Spinal cord (tissue), 10 donors: ENCODE data around the gene KRT5. TPM values are rescaled to one million over a fixed set of nuclear protein-coding genes. Genes with fewer than 3 reads are reported as not detected.

Experiments
- DNase-seq, 6 donors: peaks; one replicate each; pipeline versions ENCODE4 v3.0.0 to v3.0.0-alpha.2; 2013 to 2015; ENCODE audit warnings: low spot score in 6 of 6, low read depth in 4 of 6
- H3K27ac ChIP-seq: one replicate; pipeline ENCODE4 v1.5.1; 2013; ENCODE audit warnings: low read depth, low read length, control low read depth
- H3K27me3 ChIP-seq: one replicate; pipeline ENCODE4 v1.6.1; 2013; ENCODE audit warnings: low read length; ENCODE audit not compliant: control insufficient read depth, insufficient read depth
- H3K36me3 ChIP-seq: one replicate; pipeline ENCODE4 v1.6.1; 2013; ENCODE audit warnings: low read length; ENCODE audit not compliant: control insufficient read depth, insufficient read depth
- H3K4me1 ChIP-seq: one replicate; pipeline ENCODE4 v1.6.1; 2013; ENCODE audit warnings: low read length; ENCODE audit not compliant: control insufficient read depth, insufficient read depth
- H3K4me3 ChIP-seq: one replicate; pipeline ENCODE4 v1.5.1; 2013; ENCODE audit warnings: low read depth, low read length, control low read depth
- H3K9me3 ChIP-seq: one replicate; pipeline ENCODE4 v1.6.1; 2013; ENCODE audit warnings: low read length; ENCODE audit not compliant: control insufficient read depth, insufficient read depth
- WGBS: methylation state at CpG from one replicate; pipeline ENCODE4 v1.1.5; 2013; ENCODE audit warnings: missing lambda C conversion rate; ENCODE audit not compliant: insufficient coverage; 5-methylcytosine and 5-hydroxymethylcytosine counted together
- polyA plus RNA-seq, 2 donors: library from polyadenylated mRNA; unstranded; fragments of 120-200 nt; gene quantifications; one replicate each; pipeline ENCODE4 v1.2.1, GENCODE V29; 2013; ENCODE audit not compliant: insufficient read length in 2 of 2
- total RNA-seq, 2 donors: library from RNA; depleted of rRNA in 1 of 2; stranded (reverse); fragments of 120-200 nt in 1 of 2; fragments of >200 nt in 1 of 2; gene quantifications; one replicate each; pipeline versions ENCODE4 v1.2.3 to v1.2.4, GENCODE V29; 2013 to 2014
- donor health status: healthy.

KRT5 gene
- total and polyA plus RNA-seq, 4 donors: 0.27 to 0.99 (median 0.68) TPM; not detected in 1

DNA sequence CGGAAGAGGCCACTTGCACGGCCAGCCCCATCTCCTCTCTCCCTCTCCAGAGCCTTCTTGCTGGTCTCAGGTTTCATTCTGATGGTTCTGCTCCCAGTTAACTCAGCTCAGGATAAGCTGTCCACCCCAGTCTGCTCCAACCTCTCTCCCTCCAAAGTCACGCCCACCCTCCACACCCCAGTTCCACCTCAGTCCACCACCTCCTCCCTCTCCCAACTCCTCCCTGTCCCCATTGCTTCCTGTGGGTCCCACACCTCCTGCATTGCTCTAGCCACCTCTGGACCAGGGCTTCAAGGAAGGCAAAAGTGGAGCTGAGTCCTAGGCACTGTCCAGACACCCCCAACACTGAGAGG lies 19.6 kb upstream of the KRT5 start:
- WGBS: 83% methylated on average over 3 of the region's 3 CpGs
- DNase-seq: no peak

DNA sequence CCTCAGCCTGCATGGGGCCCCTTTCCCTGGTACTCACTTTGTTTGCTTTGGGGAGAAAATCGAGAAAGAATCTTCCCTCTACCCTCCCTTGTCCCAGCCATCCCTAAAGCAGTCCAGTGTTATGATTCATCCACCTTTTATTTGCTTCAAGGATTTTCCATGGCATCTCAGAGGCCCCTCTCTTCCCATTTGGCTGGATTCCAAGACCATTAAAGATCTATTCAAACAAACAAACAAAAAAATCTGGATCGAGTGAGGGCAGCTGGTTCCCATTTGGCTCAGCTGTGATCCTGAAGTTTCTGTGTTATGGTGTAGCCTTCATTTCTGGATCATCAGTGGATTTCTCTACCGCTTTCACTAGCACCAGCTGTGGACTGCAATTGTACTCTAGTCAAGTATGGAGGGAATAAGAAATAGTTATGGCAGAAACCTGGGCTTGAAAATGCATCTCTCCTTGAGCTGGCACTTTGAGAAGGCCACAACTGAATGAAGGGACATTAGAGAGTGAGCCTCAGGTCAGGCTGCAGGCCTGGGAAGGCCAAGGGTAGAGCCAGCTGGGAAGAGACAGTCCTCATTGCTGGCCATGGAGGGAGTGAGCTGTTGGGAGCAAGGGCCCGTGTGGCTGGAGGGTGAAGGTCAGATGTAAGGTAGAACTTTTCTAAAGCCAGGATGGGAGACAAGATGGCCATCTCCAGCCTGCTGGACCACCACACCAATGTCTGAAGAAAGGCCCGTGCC lies 19.1 kb upstream of the KRT5 start:
- Histone ChIP-seq H3K36me3 (no peaks in the 10 kb centered on the region), H3K27me3 (no peaks in the 10 kb centered on the region), H3K4me3 (no peak overlapping the region), H3K4me1 (peaks cover 22% of the 10 kb centered on the region), H3K9me3 (no peaks in the 10 kb centered on the region), H3K27ac (no peak overlapping the region)
- WGBS: 45% methylated on average over 2 of the region's 5 CpGs
- peak in 3 of 6 donors; percentile 10 to 82 (median 55) for DNase-seq

More for the DNA sequence above, 19.6 kb upstream of the KRT5 start:
- no peaks in the 10 kb centered on the region for H3K9me3 ChIP-seq
- H3K27me3 ChIP-seq: no peaks in the 10 kb centered on the region
- H3K4me3 ChIP-seq: no peak overlapping the region
- H3K27ac ChIP-seq: no peak overlapping the region
- H3K36me3 ChIP-seq: no peaks in the 10 kb centered on the region
- H3K4me1 ChIP-seq: peaks cover 28% of the 10 kb centered on the region

- no peak for DNase-seq
- H3K36me3 ChIP-seq: no peaks in the 10 kb centered on the region
- H3K9me3 ChIP-seq: no peaks in the 10 kb centered on the region
- WGBS: 79% methylated on average over 3 of the region's 3 CpGs
- no peak overlapping the region for H3K4me3 ChIP-seq
- no peak overlapping the region for H3K27ac ChIP-seq
- peaks cover 21% of the 10 kb centered on the region for H3K4me1 ChIP-seq
- H3K27me3 ChIP-seq: no peaks in the 10 kb centered on the region
Measured at GRCh38 chr12:52537101-52537500, 16.9 kb upstream of the KRT5 start.

GRCh38 chr12:52535574-52535973 lies 15.4 kb upstream of the KRT5 start:
- DNase-seq: peak in 1 of 6 donors; percentile 80
- H3K27me3 ChIP-seq: no peaks in the 10 kb centered on the region
- WGBS: no CpG with 5 or more reads among the region's 1 CpG
- H3K27ac ChIP-seq: no peak overlapping the region
- no peaks in the 10 kb centered on the region for H3K36me3 ChIP-seq
- H3K9me3 ChIP-seq: no peaks in the 10 kb centered on the region
- H3K4me3 ChIP-seq: no peak overlapping the region
- peaks cover 21% of the 10 kb centered on the region for H3K4me1 ChIP-seq

DNA sequence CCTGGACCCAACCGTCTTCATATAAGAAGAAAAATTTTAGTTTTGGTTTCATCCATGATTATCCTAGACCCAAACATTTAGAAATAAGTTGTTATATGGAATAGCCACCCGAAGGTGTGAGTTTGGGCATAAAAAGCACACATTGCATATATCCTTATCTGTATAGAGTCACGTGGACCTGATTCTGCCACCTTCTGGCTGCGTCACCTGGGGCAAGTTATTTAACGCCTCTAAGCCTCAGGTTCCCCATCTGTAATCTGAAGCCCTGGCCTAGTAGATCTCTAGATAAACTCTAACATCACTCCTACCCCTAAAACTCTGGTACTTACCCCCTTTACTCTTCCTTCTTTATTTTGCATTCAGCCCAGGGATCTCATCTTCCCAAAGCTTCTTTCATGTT lies 14.3 kb upstream of the KRT5 start:
- WGBS: 88% methylated on average over 3 of the region's 5 CpGs
- H3K27ac ChIP-seq: no peak overlapping the region

GRCh38 chr12:52533686-52534470 lies 13.7 kb upstream of the KRT5 start:
- Histone ChIP-seq H3K36me3 (no peaks in the 10 kb centered on the region), H3K4me1 (peaks cover 8% of the 10 kb centered on the region), H3K27ac (no peak overlapping the region), H3K27me3 (no peaks in the 10 kb centered on the region), H3K4me3 (no peak overlapping the region), H3K9me3 (no peaks in the 10 kb centered on the region)
- DNase-seq: no peak
- 73% methylated on average over 7 of the region's 10 CpGs for WGBS

More for the DNA sequence above, 14.3 kb upstream of the KRT5 start:
- Histone ChIP-seq H3K36me3 (no peaks in the 10 kb centered on the region), H3K4me1 (peaks cover 13% of the 10 kb centered on the region), H3K27me3 (no peaks in the 10 kb centered on the region), H3K9me3 (no peaks in the 10 kb centered on the region), H3K4me3 (no peak overlapping the region)
- DNase-seq: no peak

DNA sequence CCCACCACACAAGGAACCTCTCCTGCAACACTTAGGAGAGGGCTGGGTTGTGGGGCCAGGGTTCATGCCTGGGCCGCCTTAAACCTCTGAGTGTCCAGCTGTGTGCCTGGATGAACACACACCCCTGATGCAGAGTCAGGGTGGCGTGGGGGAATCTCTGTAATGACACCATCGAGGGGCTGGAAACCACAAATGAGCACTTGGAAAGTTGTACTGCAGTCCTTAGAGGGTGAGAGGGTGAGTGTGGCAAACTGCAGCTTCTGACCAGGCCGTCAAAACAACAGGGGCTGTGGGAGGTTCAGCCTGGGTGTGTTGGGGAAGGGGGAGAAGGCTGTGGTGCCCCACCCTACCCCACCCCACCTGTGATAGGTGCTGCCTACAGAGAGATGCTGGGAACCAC lies 12.4 kb upstream of the KRT5 start:
- H3K4me3 ChIP-seq: no peak overlapping the region
- H3K36me3 ChIP-seq: no peaks in the 10 kb centered on the region
- DNase-seq: no peak
- no peaks in the 10 kb centered on the region for H3K9me3 ChIP-seq
- WGBS: 78% methylated on average over 3 of the region's 4 CpGs
- H3K27ac ChIP-seq: no peak overlapping the region
- H3K27me3 ChIP-seq: no peaks in the 10 kb centered on the region
- peaks cover 11% of the 10 kb centered on the region for H3K4me1 ChIP-seq

DNA sequence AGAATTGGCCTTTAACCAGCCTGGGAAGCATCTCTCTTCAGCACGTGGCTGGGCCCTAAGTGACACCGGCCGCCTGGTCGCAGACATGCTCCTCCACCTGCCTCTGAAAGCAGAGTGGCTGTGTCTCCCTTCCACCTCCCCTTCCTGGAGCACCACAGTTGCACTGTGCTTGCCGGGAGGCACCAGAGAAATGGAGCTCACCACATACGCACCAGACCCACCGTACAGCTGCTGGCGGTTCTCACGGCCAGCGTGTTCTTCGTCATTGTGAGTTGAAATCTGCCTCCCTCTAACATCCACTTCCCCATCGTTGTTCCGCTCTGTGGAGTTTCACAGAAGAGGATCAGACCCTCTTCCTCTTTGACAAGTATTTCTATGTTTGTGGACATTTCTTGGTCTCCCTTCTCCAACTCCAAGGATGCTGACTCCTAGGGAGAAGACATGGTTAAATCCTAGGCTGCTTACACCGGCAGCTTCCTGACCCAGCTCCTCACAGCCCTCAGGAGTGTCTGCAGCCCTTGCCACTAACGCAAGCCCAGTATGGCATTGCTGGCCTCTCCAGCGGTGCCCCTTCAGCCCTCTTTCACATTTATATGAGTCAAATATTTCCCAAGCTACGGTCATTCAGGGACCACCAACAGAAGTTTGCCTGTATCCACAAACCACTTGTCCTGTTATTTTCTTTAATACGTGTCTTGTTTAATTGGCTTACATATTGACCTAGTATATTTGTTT lies 11.5 kb upstream of the KRT5 start:
- no peaks in the 10 kb centered on the region for H3K9me3 ChIP-seq
- H3K27ac ChIP-seq: no peak overlapping the region
- no peak overlapping the region for H3K4me3 ChIP-seq
- DNase-seq: no peak
- H3K27me3 ChIP-seq: no peaks in the 10 kb centered on the region
- H3K36me3 ChIP-seq: no peaks in the 10 kb centered on the region
- H3K4me1 ChIP-seq: peaks cover 11% of the 10 kb centered on the region
- WGBS: 83% methylated on average over 10 of the region's 18 CpGs

DNA sequence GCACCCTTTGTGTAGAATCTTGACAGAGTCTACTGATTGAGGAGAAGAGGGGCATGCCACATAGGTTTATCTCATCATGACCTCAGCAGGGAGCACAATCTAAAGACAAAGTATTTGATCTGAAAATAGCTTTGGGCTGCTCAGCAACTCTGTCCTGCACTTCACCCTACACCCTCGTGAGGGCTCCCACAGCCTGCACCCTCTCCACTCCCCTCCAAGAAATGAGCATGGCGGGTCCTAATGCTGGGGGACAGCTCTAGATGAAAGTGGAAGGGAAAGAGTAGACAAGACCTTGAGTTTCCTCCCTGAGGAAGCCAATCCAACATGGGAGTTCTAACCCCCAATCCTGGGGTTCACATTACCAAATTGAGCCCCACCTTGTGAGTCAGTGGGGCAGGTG lies 10.7 kb upstream of the KRT5 start:
- peaks cover 11% of the 10 kb centered on the region for H3K4me1 ChIP-seq
- no peak overlapping the region for H3K4me3 ChIP-seq
- H3K27ac ChIP-seq: no peak overlapping the region
- no peaks in the 10 kb centered on the region for H3K9me3 ChIP-seq
- WGBS: no CpG with 5 or more reads among the region's 2 CpGs
- no peak for DNase-seq
- H3K36me3 ChIP-seq: no peaks in the 10 kb centered on the region
- H3K27me3 ChIP-seq: no peaks in the 10 kb centered on the region
